GM06990 (cell line): ENCODE data around the gene TAL1.

Experiments
- DNase-seq: peaks from one replicate; pipeline ENCODE4 v3.0.0-alpha.2; 2011; ENCODE audit not compliant: insufficient read length; ENCODE audit errors: extremely low read depth
- H3K27me3 ChIP-seq: replicated peaks from 2 replicates; pipeline ENCODE4 v1.6.0; 2011; ENCODE audit warnings: low read length; ENCODE audit not compliant: control insufficient read depth, insufficient read depth
- H3K36me3 ChIP-seq: 2 replicates; pipeline ENCODE4 v1.5.1; 2011; ENCODE audit warnings: low read length; ENCODE audit not compliant: control insufficient read depth, insufficient read depth
- H3K4me3 ChIP-seq: replicated peaks from 2 replicates; pipeline ENCODE4 v1.5.1; 2011; ENCODE audit warnings: low read depth, mild to moderate bottlenecking, control low read depth, low read length
- TF ChIP-seq, protein P1 (sequence below): IDR thresholded peaks from 2 replicates; pipeline ENCODE4 v1.5.1; 2011; ENCODE audit warnings: low read length, control low read depth, mild to moderate bottlenecking, inconsistent platforms; ENCODE audit not compliant: insufficient read depth, poor library complexity, severe bottlenecking

Gene TAL1

DNA sequence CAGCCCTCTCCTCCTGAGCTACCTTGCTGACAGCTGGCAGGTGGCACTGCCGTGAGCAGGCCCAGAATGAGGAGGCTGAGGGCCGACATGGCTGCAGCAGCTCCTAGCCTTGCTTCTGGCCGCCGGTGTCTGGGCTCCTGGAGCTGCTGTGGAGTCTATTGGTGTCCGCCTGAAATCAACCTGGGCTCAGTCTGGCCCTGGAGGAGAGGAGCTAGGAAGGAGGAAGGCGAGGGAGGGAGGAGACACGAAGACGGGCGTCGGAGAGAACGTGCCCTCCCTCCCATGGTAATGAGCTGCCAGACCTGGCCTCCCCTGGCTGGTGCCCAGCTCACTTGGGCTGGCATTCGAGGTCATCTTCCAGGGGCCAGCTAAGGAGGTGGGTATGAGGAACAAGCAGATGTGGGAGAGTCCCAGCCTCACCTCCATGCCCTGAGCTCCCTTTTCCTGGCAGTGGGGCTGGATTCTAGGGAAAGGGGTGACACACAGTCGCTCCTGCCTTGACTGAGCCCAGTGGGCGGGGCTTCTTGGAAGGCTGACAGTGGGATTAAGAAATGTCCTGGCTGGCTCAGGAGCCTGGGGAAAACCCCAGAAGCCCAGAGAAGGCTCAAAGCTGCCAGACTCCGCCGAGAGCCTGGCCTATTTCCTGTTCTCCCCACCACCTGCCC is 42.0 kb downstream of the TAL1 start, which contains the start of gene PDZK1IP1:
Gene PDZK1IP1 (minus strand): TSS at position 193 of the 665 bp plus-strand sequence. CDS start 104 bp downstream, at position 89.
- H3K4me3 ChIP-seq, result no peak within 1 kb of the TSS
- TF ChIP-seq, protein P1, sequence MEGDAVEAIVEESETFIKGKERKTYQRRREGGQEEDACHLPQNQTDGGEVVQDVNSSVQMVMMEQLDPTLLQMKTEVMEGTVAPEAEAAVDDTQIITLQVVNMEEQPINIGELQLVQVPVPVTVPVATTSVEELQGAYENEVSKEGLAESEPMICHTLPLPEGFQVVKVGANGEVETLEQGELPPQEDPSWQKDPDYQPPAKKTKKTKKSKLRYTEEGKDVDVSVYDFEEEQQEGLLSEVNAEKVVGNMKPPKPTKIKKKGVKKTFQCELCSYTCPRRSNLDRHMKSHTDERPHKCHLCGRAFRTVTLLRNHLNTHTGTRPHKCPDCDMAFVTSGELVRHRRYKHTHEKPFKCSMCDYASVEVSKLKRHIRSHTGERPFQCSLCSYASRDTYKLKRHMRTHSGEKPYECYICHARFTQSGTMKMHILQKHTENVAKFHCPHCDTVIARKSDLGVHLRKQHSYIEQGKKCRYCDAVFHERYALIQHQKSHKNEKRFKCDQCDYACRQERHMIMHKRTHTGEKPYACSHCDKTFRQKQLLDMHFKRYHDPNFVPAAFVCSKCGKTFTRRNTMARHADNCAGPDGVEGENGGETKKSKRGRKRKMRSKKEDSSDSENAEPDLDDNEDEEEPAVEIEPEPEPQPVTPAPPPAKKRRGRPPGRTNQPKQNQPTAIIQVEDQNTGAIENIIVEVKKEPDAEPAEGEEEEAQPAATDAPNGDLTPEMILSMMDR, result no peak
- H3K27me3 ChIP-seq, result peaks cover 2% of the 10 kb centered on the region
- H3K36me3 ChIP-seq, result no peaks in the 10 kb centered on the region
- DNase-seq, result no peak

DNA sequence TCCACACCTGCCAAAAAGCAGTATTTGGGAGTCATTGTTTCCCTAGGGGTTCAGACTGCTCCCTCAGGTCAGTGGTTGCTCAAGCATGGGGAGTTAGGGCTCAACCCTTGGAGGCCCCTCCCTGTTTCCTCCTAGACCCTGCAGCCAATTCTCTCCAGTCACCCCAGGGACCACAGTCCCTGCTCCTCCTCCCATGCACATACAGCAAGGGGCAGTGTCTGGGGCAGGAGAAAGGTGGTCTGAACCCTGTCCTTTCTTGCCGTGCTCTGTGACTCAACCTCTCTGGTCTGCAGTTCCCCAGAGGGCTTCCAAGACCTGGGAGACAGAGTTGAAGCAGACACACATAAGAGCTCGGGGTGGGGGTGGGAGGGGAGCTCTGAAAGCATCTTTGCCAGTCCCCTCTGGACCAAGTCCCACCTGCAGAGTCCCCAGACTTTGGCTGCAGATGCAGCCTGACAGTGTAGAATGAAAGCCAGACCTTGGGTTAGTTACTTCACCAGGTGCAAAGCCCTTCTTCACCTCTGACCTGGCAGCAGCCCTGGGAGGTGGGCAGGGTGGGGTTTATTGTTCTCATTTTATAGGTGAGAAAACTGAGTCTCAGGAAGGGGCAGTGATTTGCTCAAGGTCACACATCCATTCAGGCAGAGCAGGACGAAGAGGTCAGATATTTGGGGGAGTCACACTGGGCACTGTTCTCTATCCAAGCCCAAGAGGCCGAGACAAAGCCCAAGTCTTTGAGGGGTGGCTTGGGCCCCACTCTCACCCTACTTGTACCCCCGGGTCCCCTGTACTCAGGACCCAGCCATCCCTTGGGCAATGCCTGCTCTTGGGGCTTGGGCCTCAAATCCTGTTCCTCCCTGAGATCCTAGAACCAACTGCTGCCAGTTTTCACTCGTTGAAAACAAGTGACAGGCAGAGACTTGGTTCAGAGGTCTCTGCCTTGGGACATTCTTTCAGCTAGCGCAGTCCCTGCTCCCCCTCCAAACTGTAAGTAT is 42.9 kb downstream of the TAL1 start:
- Histone ChIP-seq H3K27me3 (no peaks in the 10 kb centered on the region; the same call in none of the 2 replicates), H3K4me3 (no peak overlapping the region), H3K36me3 (no peaks in the 10 kb centered on the region)
- TF ChIP-seq, protein P1, result no peak
- no peak for DNase-seq

DNA sequence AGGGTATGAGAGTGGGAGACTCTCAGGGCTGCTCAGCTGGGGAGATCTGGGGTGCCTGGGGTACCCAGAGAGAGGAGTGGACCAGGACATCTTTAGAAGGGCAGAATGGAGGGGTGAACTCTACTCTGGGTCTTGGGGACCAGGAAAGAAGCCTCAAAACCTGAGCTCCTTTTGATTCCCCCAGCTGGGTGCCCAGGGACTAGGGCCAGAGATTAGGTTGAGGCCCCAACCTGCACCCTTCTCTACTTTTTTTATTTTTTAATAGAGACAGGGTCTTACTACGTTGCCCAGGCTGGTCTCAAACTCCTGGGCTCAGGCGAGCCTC is 44.1 kb downstream of the TAL1 start:
- TF ChIP-seq, protein P1, result no peak
- no peak for DNase-seq
- H3K4me3 ChIP-seq, result no peak overlapping the region
- H3K27me3 ChIP-seq, result no peaks in the 10 kb centered on the region; the same call in none of the 2 replicates
- H3K36me3 ChIP-seq, result no peaks in the 10 kb centered on the region

DNA sequence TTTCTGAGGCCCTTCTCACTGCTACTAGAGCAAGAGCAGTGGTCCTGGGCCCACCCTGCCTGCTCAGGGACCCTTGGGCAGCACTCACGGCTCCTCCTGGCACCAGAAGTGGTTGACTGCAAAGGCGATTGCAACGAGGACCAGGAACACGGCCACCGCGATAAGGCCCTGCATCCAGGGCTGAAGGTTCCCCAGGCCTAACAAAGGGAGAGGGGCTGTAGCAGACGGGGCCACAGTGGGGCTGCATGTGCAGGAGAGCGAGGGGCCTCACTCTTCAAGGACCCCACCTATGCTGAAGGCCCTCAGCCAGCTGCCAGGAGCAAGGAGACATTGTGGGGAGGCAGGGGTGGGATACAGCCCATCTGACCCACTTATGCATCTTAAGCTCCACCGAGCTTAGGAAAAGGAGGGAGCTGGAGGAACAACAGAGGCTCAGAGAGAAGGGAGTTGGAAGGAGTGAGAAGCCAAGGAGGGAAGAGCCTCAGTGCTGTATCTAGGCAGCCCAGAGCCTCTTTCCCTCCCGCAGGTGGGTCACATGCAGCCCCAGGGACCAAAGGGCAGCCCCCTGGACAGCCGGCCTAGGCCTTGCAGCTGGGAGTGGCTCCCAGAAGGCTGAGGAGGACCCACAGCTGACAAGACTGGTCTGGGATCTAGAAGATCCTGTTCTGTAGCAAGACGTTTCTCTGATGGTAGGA is 44.6 kb downstream of the TAL1 start:
- TF ChIP-seq, protein P1, result no peak
- no peaks in the 10 kb centered on the region for H3K36me3 ChIP-seq
- no peaks in the 10 kb centered on the region; the same call in none of the 2 replicates for H3K27me3 ChIP-seq
- no peak for DNase-seq
- no peak overlapping the region for H3K4me3 ChIP-seq

DNA sequence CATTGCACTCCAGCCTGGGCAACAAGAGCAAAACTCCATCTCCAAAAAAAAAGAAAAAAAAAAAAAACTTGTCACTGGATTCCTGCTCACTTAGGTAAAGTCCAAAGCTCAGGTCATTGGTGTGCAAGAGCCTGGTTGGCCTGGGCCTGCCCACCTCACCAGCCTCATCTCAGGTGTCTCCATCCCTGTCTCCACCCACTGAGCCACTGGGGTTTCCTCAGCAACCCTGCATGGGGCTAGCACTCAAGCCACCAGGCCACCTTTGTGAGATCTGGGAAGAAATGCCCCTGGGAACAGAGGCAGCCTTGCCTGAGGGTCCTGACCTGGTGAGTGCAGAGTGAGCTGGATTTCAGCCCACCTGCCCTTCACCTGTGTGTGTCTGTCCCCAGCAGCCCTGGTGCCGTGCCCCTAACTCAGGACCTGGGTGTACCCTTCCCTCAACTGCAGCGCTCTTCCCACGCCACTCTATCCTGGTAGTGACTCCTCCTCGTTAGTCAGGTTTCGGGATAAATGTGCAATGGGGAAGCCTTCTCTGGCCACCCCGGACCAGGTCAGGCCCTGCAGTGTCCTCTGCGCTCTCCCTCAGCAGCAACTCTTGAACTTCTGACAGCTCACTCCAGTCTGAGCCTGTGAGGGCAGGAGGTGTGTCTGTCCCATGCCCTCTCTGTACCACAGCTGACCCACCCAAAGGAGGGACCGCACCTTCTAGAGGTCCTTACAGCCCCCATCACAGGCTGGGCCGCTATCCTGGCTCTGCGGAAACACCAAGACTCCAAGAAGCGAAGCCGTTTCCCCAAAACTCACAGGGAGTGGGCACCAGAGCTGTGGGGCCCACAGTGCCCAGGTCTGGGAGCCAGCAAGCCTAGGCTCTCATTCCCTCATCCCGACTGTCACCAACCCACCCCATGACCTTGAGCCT is 45.5 kb downstream of the TAL1 start:
- Histone ChIP-seq H3K36me3 (no peaks in the 10 kb centered on the region), H3K27me3 (no peaks in the 10 kb centered on the region; the same call in none of the 2 replicates), H3K4me3 (no peak overlapping the region)
- no peak for DNase-seq
- TF ChIP-seq, protein P1, result no peak
